Pancreas (tissue), 10 donors: Measurements from ENCODE around the gene SYF2. TPM values are rescaled to one million over a fixed set of nuclear protein-coding genes. Genes with fewer than 3 reads are reported as not detected.

Experiments used
- ATAC-seq, 4 donors: fragments of 200-7000 bp; cut with Tn5 transposase; one replicate each; pipeline versions ENCODE4 v1.8.0 to v1.9.1; 2020; ENCODE audit warnings: mild to moderate bottlenecking in 4 of 4, moderate library complexity in 4 of 4
- DNase-seq, 6 donors: peaks; one replicate each; pipeline ENCODE4 v3.0.0-alpha.2; 2020
- FAIRE-seq: peaks from 2 replicates; lab custom pipeline; 2012; peaks lifted over from hg19 to GRCh38; lab: Jason Lieb, UNC
- H3K27ac ChIP-seq, 4 donors: fragments of 200-600 bp; sonication (generic); 1 replicate in 3 of 4; 2 replicates in 1 of 4; pipeline versions ENCODE4 v1.5.0 to v1.8.0; 2020
- H3K27me3 ChIP-seq, 4 donors: fragments of 200-600 bp; one replicate each; pipeline ENCODE4 v1.8.0; 2021
- H3K36me3 ChIP-seq, 3 donors: fragments of 200-600 bp; sonication (generic) in 1 of 3; one replicate each; pipeline versions ENCODE4 v1.5.0 to v1.8.0; 2020 to 2021
- H3K4me1 ChIP-seq, 3 donors: fragments of 200-600 bp; one replicate each; pipeline ENCODE4 v1.8.0; 2021
- H3K4me3 ChIP-seq, 4 donors: fragments of 200-600 bp; sonication (generic) in 2 of 4; one replicate each; pipeline versions ENCODE4 v1.5.0 to v1.8.0; 2020 to 2021
- H3K9me3 ChIP-seq, 4 donors: fragments of 200-600 bp; one replicate each; pipeline ENCODE4 v1.8.0; 2021
- WGBS, 2 donors: extraction: QIAGEN DNeasy Blood & Tissue Kit; methylation state at CpG; one replicate each; pipeline ENCODE4 v1.1.7; 2013; 5-methylcytosine and 5-hydroxymethylcytosine counted together
- intact Hi-C, 3 donors: fragments of 100-400 bp; cut with DNase I; formaldehyde crosslinking; loops; one replicate each; pipeline versions ENCODE4 v1.11.1 to v1.14.2; 2022
- polyA plus RNA-seq, 2 donors: library from polyadenylated mRNA; stranded (reverse); fragments of 200-250 nt; gene quantifications; one replicate each; pipeline ENCODE4 v1.2.3, GENCODE V29; 2013
- total RNA-seq, 6 donors: library from RNA; stranded (reverse); fragmentation: NEBNext Ultra II Directional in 4 of 6; extraction: Animal tissue kit (Norgen Biotek cat#: 25700) in 4 of 6; gene quantifications; one replicate each; pipeline versions ENCODE4 v1.2.1 to v1.2.4, GENCODE V29; 2021 to 2023
- TF ChIP-seq, protein P1 (sequence below), 4 donors: fragments of 200-600 bp; sonication (generic) in 3 of 4; IDR thresholded peaks; one replicate each; pipeline versions ENCODE4 v1.5.0 to v1.8.0; 2021; ENCODE audit warnings: antibody characterized with exemption in 4 of 4
- donor health status: healthy with polysubstance abuse.
- donor health status: DM: no; HTN: no; CAD: no; lungs with moderate emphysema.
- donor health status: DM: no; HTN: no; CAD: no.
- donor health status: control.
- donor health status: control.
- donor health status: Bipolar disorder and iron deficiency.
- donor health status: DM: yes; HTN: yes; CAD: no.
- donor health status: DM: no; HTN: no; CAD: no.
- donor health status: DM: no; HTN: no; CAD: no.
- donor health status: DM: yes; HTN: yes; CAD: no.

Gene SYF2
- total and polyA plus RNA-seq, 8 donors, result 19.0 to 49.3 (median 22.5) TPM

DNA sequence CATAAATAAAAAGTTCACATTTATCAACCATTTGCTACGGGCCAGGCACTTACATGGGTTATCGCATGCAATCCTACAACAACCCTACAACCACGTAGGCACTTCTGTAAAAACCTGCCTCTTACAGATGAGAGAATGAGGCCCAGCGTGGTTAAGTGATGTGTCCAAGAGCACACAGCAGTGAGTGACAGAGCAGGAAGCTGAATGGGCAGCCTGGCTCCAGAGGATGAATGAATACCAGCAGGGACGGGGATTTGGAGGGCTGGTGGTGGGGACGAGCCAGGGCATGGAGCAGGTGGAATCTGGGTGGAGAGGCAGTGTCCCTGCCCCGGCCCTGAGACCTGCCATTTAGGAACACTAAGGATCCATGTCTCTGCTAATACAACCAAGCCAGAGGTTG lies 35.5 kb downstream of the SYF2 start:
- 69 to 78% methylated on average over 7 of the region's 7 CpGs for WGBS, 2 donors
- H3K4me1 ChIP-seq, result no peaks in the 10 kb centered on the region
- FAIRE-seq (no peak), DNase-seq (no peak), ATAC-seq (no peak)
- no peak overlapping the region for H3K4me3 ChIP-seq
- H3K9me3 ChIP-seq, result no peaks in the 10 kb centered on the region
- H3K36me3 ChIP-seq, result no peaks in the 10 kb centered on the region
- TF ChIP-seq, protein P1, sequence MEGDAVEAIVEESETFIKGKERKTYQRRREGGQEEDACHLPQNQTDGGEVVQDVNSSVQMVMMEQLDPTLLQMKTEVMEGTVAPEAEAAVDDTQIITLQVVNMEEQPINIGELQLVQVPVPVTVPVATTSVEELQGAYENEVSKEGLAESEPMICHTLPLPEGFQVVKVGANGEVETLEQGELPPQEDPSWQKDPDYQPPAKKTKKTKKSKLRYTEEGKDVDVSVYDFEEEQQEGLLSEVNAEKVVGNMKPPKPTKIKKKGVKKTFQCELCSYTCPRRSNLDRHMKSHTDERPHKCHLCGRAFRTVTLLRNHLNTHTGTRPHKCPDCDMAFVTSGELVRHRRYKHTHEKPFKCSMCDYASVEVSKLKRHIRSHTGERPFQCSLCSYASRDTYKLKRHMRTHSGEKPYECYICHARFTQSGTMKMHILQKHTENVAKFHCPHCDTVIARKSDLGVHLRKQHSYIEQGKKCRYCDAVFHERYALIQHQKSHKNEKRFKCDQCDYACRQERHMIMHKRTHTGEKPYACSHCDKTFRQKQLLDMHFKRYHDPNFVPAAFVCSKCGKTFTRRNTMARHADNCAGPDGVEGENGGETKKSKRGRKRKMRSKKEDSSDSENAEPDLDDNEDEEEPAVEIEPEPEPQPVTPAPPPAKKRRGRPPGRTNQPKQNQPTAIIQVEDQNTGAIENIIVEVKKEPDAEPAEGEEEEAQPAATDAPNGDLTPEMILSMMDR (IDR thresholded peaks at IDR 0.05), result no peak
- H3K27me3 ChIP-seq, result no peaks in the 10 kb centered on the region
- intact Hi-C loops, result loop anchor here in 1 of 3 donors (10.0 kb wide), 1 partner anchor 332 kb away; no protein-coding TSS in a partner anchor
- H3K27ac ChIP-seq, result no peak overlapping the region

DNA sequence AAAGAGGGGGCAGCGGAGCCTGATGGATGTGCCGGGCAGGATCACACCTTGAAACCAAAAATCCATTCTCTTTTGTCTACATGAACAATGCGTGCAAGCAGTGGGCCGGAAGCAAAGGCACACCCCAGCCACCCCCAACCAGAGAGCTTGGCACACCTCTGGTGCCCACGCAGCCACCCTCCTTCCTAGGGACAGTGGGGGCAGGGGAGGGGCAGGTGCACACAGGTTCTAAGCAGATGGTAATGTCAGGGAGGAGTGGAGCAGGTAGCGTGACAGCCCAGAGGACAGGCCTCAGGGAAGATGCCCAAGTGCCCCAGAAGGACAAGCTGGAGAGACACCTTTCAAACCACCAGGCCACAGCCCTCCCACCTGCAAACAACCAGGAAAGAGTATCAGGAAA lies 36.5 kb downstream of the SYF2 start:
- Histone ChIP-seq H3K4me3 (no peak overlapping the region), H3K27ac (no peak overlapping the region), H3K27me3 (no peaks in the 10 kb centered on the region), H3K9me3 (no peaks in the 10 kb centered on the region), H3K4me1 (no peaks in the 10 kb centered on the region), H3K36me3 (no peaks in the 10 kb centered on the region)
- WGBS, 2 donors, result 83 to 86% methylated on average over 6 of the region's 6 CpGs
- DNase-seq (peak in 1 of 6 donors; percentile 21), FAIRE-seq (no peak), ATAC-seq (no peak)
- TF ChIP-seq, protein P1 (IDR thresholded peaks at IDR 0.05), result no peak
- intact Hi-C loops, result loop anchor here in 1 of 3 donors (10.0 kb wide), 1 partner anchor 331 kb away; no protein-coding TSS in a partner anchor

DNA sequence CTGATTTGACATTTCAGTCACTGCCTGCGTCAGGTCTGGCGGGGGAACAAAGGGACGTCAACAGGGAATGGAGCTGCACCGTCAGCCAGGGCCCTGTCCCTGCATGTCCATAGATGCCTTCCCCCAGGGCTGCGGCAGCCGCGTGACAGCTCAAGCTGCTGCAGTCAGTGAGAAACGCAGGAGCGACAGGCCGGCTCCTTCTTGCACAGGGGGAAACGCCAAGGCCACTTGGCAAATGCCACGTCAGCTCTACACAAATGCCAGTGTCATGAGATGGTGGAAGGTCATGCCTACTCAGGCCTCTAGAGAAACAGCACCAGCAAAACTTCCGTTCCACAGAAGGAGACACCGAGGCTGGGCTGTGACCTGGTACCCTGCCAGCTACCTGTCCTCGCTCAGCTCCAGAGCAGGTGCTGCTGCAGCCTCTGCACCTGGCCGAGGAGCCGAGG lies 37.7 kb downstream of the SYF2 start:
- no peaks in the 10 kb centered on the region for H3K9me3 ChIP-seq
- 56 to 61% methylated on average over 17 of the region's 17 CpGs for WGBS, 2 donors
- H3K27ac ChIP-seq, result no peak overlapping the region
- TF ChIP-seq, protein P1 (IDR thresholded peaks at IDR 0.05), result no peak
- H3K4me3 ChIP-seq, result no peak overlapping the region
- FAIRE-seq (no peak), ATAC-seq (peak in 1 of 4 donors; percentile 11), DNase-seq (peak in 1 of 6 donors; percentile 41)
- intact Hi-C loops, result loop anchor here in 1 of 3 donors (10.0 kb wide), 1 partner anchor 330 kb away; no protein-coding TSS in a partner anchor
- H3K36me3 ChIP-seq, result no peaks in the 10 kb centered on the region
- H3K4me1 ChIP-seq, result no peaks in the 10 kb centered on the region
- no peaks in the 10 kb centered on the region for H3K27me3 ChIP-seq

DNA sequence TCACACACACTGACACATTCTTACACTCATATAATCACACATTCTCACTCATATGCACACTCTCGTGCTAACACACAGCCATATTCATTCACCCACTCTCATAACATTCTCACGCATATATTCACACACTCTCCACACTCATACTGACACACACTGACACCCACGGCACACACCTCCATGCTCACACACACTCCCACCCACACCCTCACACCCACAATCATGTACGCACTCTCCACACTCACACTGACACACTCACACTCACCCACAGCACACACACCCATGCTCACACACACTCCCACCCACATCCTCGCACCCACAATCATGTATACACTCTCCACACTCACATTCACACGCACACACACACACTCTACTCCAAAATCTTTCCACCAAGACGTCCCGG lies 38.2 kb downstream of the SYF2 start:
- Histone ChIP-seq H3K4me3 (no peak overlapping the region), H3K27ac (no peak overlapping the region), H3K9me3 (no peaks in the 10 kb centered on the region), H3K4me1 (no peaks in the 10 kb centered on the region), H3K36me3 (no peaks in the 10 kb centered on the region), H3K27me3 (no peaks in the 10 kb centered on the region)
- DNase-seq (no peak), FAIRE-seq (no peak), ATAC-seq (no peak)
- 76 to 88% methylated on average over 8 of the region's 8 CpGs for WGBS, 2 donors
- intact Hi-C loops, result loop anchor here in 1 of 3 donors (10.0 kb wide), 1 partner anchor 329 kb away; no protein-coding TSS in a partner anchor
- TF ChIP-seq, protein P1 (IDR thresholded peaks at IDR 0.05), result no peak

DNA sequence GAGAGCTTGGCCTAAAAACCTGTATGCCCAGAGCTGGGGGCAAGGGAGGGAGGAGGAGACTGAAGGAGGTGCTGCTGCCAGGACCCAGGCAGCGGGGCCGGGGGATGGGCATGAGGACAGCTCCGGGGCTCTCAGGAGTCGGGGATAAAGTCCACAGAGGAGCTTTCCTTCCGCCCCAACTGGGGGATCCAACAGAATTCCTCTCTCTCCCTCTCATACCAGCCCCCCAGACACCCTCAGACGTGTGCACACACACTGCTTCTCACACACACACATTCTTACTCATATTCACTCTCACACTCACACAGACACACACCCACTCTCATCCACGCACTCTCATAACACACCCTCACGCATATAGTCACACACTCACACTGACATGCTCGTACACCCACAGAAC lies 39.1 kb downstream of the SYF2 start:
- intact Hi-C loops, result loop anchor here in 1 of 3 donors (10.0 kb wide), 1 partner anchor 328 kb away; no protein-coding TSS in a partner anchor
- no peaks in the 10 kb centered on the region for H3K9me3 ChIP-seq
- H3K27me3 ChIP-seq, result no peaks in the 10 kb centered on the region
- H3K4me1 ChIP-seq, result no peaks in the 10 kb centered on the region
- WGBS, 2 donors, result 54 to 80% methylated on average over 5 to 9 of the region's 9 CpGs
- H3K36me3 ChIP-seq, result no peaks in the 10 kb centered on the region
- no peak overlapping the region for H3K4me3 ChIP-seq
- ATAC-seq, result no peak
- TF ChIP-seq, protein P1 (IDR thresholded peaks at IDR 0.05), result no peak
- no peak overlapping the region for H3K27ac ChIP-seq
- FAIRE-seq, result no peak
- DNase-seq, result no peak
